ENCODE data around the gene DNASE1L2.

The DNASE1L2 gene

GRCh38 chr16:2273931-2274330 lies 37.7 kb downstream of the DNASE1L2 start:
- Mint-ChIP-seq H3K27ac (no peak overlapping the region), H3K9me3 (no peaks in the 10 kb centered on the region), H3K36me3 (ENCODE audit: low read depth) (peaks cover 5% of the 10 kb centered on the region), H3K27me3 (no peaks in the 10 kb centered on the region), H3K4me3 (no peak overlapping the region), H3K4me1 (ENCODE audit: low read depth) (peaks cover 9% of the 10 kb centered on the region)
- no peak for DNase-seq

- no peak for DNase-seq
- Mint-ChIP-seq H3K4me3 (no peak overlapping the region), H3K27me3 (no peaks in the 10 kb centered on the region), H3K9me3 (no peaks in the 10 kb centered on the region), H3K27ac (no peak overlapping the region), H3K36me3 (ENCODE audit: low read depth) (peaks cover 5% of the 10 kb centered on the region), H3K4me1 (ENCODE audit: low read depth) (no peaks in the 10 kb centered on the region)
These were observed 39.5 kb downstream of the DNASE1L2 start for GRCh38 chr16:2275476-2276367.

GRCh38 chr16:2276368-2277195 lies 40.3 kb downstream of the DNASE1L2 start:
- H3K9me3 Mint-ChIP-seq: no peaks in the 10 kb centered on the region
- no peaks in the 10 kb centered on the region for H3K4me1 Mint-ChIP-seq (ENCODE audit: low read depth)
- DNase-seq: no peak
- no peak overlapping the region for H3K27ac Mint-ChIP-seq
- H3K4me3 Mint-ChIP-seq: no peak overlapping the region
- H3K36me3 Mint-ChIP-seq (ENCODE audit: low read depth): peaks cover 5% of the 10 kb centered on the region
- H3K27me3 Mint-ChIP-seq: no peaks in the 10 kb centered on the region

- H3K27me3 Mint-ChIP-seq: no peaks in the 10 kb centered on the region
- H3K27ac Mint-ChIP-seq: no peak overlapping the region
- peaks cover 3% of the 10 kb centered on the region for H3K36me3 Mint-ChIP-seq (ENCODE audit: low read depth)
- H3K9me3 Mint-ChIP-seq: no peaks in the 10 kb centered on the region
- no peaks in the 10 kb centered on the region for H3K4me1 Mint-ChIP-seq (ENCODE audit: low read depth)
- DNase-seq: no peak
- no peak overlapping the region for H3K4me3 Mint-ChIP-seq
These were observed 41.4 kb downstream of the DNASE1L2 start for GRCh38 chr16:2277466-2278271.

GRCh38 chr16:2278272-2278608 lies 42.0 kb downstream of the DNASE1L2 start:
- Mint-ChIP-seq H3K9me3 (no peaks in the 10 kb centered on the region), H3K36me3 (ENCODE audit: low read depth) (peaks cover 2% of the 10 kb centered on the region), H3K27ac (no peak overlapping the region), H3K27me3 (no peaks in the 10 kb centered on the region), H3K4me1 (ENCODE audit: low read depth) (no peaks in the 10 kb centered on the region), H3K4me3 (no peak overlapping the region)
- no peak for DNase-seq

- Mint-ChIP-seq H3K4me3 (no peak overlapping the region), H3K27me3 (no peaks in the 10 kb centered on the region), H3K4me1 (ENCODE audit: low read depth) (no peaks in the 10 kb centered on the region), H3K36me3 (ENCODE audit: low read depth) (no peaks in the 10 kb centered on the region), H3K27ac (no peak overlapping the region), H3K9me3 (no peaks in the 10 kb centered on the region)
- DNase-seq: no peak
These were observed 42.9 kb downstream of the DNASE1L2 start for GRCh38 chr16:2278956-2279800.

GRCh38 chr16:2280461-2280860 lies 44.2 kb downstream of the DNASE1L2 start:
- DNase-seq: no peak
- H3K9me3 Mint-ChIP-seq: no peaks in the 10 kb centered on the region
- H3K27me3 Mint-ChIP-seq: no peaks in the 10 kb centered on the region
- H3K4me3 Mint-ChIP-seq: no peak overlapping the region
- peaks cover 2% of the 10 kb centered on the region for H3K36me3 Mint-ChIP-seq (ENCODE audit: low read depth)
- no peak overlapping the region for H3K27ac Mint-ChIP-seq
- no peaks in the 10 kb centered on the region for H3K4me1 Mint-ChIP-seq (ENCODE audit: low read depth)

- no peaks in the 10 kb centered on the region for H3K27me3 Mint-ChIP-seq
- H3K4me3 Mint-ChIP-seq: no peak overlapping the region
- H3K27ac Mint-ChIP-seq: no peak overlapping the region
- H3K9me3 Mint-ChIP-seq: no peaks in the 10 kb centered on the region
- H3K4me1 Mint-ChIP-seq (ENCODE audit: low read depth): no peaks in the 10 kb centered on the region
- peaks cover 2% of the 10 kb centered on the region for H3K36me3 Mint-ChIP-seq (ENCODE audit: low read depth)
- DNase-seq: no peak
These were observed 44.8 kb downstream of the DNASE1L2 start for GRCh38 chr16:2280981-2281542.

GRCh38 chr16:2282262-2282661 lies 46.0 kb downstream of the DNASE1L2 start:
- no peaks in the 10 kb centered on the region for H3K27me3 Mint-ChIP-seq

GRCh38 chr16:2282866-2283555 lies 46.8 kb downstream of the DNASE1L2 start:
- no peak overlapping the region for H3K27ac Mint-ChIP-seq

More at GRCh38 chr16:2282262-2282661, 46.0 kb downstream of the DNASE1L2 start:
- Mint-ChIP-seq H3K4me1 (ENCODE audit: low read depth) (no peaks in the 10 kb centered on the region), H3K36me3 (ENCODE audit: low read depth) (peaks cover 2% of the 10 kb centered on the region), H3K27ac (no peak overlapping the region), H3K4me3 (no peak overlapping the region), H3K9me3 (no peaks in the 10 kb centered on the region)
- no peak for DNase-seq

GRCh38 chr16:2284001-2284770 lies 47.9 kb downstream of the DNASE1L2 start:
- Mint-ChIP-seq H3K27me3 (no peaks in the 10 kb centered on the region), H3K4me1 (ENCODE audit: low read depth) (no peaks in the 10 kb centered on the region), H3K4me3 (no peak overlapping the region)

More at GRCh38 chr16:2282866-2283555, 46.8 kb downstream of the DNASE1L2 start:
- Mint-ChIP-seq H3K4me1 (ENCODE audit: low read depth) (no peaks in the 10 kb centered on the region), H3K27me3 (no peaks in the 10 kb centered on the region), H3K4me3 (no peak overlapping the region), H3K9me3 (no peaks in the 10 kb centered on the region), H3K36me3 (ENCODE audit: low read depth) (peaks cover 2% of the 10 kb centered on the region)
- DNase-seq: no peak

GRCh38 chr16:2284797-2285576 lies 48.7 kb downstream of the DNASE1L2 start:
- H3K27ac Mint-ChIP-seq: no peak overlapping the region

More at GRCh38 chr16:2284001-2284770, 47.9 kb downstream of the DNASE1L2 start:
- no peaks in the 10 kb centered on the region for H3K9me3 Mint-ChIP-seq
- no peak for DNase-seq
- peaks cover 2% of the 10 kb centered on the region for H3K36me3 Mint-ChIP-seq (ENCODE audit: low read depth)
- H3K27ac Mint-ChIP-seq: no peak overlapping the region

More at GRCh38 chr16:2284797-2285576, 48.7 kb downstream of the DNASE1L2 start:
- H3K27me3 Mint-ChIP-seq: no peaks in the 10 kb centered on the region
- H3K36me3 Mint-ChIP-seq (ENCODE audit: low read depth): peaks cover 2% of the 10 kb centered on the region
- H3K4me1 Mint-ChIP-seq (ENCODE audit: low read depth): no peaks in the 10 kb centered on the region
- no peak overlapping the region for H3K4me3 Mint-ChIP-seq
- no peaks in the 10 kb centered on the region for H3K9me3 Mint-ChIP-seq
- DNase-seq: no peak

All from activated T-cell treated with anti-CD3 and anti-CD28 coated beads, Interleukin-2, amount 50 U/mL, for 24 hours (primary cell).